ENCODE measurements around the gene TUB.
A peak's percentile ranks its signal among the peaks of the same experiment; 100 is the strongest.

TUB gene, protein sequence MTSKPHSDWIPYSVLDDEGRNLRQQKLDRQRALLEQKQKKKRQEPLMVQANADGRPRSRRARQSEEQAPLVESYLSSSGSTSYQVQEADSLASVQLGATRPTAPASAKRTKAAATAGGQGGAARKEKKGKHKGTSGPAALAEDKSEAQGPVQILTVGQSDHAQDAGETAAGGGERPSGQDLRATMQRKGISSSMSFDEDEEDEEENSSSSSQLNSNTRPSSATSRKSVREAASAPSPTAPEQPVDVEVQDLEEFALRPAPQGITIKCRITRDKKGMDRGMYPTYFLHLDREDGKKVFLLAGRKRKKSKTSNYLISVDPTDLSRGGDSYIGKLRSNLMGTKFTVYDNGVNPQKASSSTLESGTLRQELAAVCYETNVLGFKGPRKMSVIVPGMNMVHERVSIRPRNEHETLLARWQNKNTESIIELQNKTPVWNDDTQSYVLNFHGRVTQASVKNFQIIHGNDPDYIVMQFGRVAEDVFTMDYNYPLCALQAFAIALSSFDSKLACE

DNA sequence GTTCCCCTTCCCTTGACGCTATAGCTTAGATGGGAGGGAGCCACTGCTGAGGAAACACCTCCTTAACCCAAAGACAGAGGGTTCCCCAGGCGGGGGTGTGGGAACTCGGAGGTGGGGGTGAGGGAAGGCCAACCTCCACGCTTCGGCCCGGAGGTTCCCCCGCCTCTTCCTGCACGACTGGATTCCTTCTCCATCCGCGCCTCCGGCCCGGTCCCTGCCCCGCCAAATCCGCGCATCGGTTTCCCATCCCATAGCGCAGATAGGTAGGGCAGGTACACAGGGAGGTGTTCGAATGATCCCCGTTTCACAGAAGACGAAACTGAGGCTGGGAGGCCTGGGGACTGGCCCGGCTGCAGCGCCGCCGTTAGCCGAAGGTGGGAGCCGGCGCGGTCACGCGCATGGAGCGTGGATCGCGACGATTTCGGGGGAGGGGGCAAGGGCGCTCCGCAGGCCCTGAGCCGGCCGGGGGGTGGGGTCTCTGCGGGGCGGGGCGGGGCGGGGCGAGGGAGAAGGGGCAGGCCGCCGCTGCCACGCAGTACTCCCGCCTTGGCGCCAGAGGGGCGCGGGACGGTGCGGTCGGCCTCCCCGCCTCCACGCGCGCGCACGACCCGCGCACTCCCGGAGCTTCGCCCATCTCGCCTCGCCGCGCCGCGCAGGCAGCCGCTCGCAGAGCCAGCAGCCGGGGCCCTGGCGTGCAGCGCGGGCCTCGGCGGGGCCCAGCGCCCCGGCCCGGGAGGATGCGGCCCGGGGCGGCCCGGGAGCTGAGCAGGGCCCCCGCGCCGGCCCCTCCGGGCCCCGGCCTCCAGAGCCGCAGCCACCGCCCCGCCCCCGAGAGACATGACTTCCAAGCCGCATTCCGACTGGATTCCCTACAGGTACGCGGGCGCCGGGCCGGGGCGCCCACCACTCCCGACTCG is at the start of gene TUB:
TSS of gene TUB (plus strand) at position 538 of the 917 bp plus-strand sequence. CDS start at position 838, 300 bp downstream.
- DNase-seq = no peak

DNA sequence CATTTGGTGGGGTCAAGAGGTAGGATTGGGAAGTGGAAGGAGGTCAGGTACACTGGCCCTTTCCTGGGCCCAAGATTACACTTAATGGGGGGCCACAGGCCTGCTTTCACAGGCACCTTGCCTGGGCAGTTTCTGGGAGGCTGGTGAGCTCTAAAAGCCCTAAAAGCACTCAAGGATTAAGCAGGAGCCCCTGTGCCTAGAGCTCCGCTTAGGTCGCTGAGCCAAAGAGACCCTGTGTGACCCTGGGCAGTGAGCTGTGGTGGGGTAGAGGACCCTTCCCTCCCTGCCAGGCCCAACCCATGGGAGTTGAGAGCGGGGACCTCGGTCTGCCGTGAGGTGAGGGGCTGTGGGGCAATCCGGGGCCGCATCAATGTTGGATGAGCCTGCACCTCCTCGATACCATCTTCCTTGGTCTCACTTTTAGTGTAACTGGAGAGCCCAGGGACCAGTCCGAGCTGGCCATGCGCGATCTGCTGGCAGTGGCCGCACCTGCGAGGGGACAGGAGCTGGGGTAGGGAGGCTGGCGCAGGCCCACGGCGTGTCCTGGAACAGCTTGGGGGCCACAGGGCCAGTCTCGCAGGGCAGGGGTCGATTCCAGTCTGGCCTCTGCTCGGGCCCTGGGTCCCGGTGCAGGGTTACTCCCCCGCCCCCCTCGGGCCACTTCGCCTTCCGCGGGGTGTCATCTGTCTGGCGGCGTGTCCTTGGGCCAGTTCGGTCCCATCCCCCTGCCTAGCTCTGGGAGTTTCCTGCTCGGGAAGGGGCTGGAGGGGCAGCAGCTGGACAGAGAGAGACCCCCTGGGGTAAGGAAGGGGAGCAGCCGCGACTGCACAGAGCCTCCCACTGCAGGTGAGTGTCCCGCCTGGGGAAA is 49.5 kb upstream of the TUB start:
- no peak for DNase-seq

DNA sequence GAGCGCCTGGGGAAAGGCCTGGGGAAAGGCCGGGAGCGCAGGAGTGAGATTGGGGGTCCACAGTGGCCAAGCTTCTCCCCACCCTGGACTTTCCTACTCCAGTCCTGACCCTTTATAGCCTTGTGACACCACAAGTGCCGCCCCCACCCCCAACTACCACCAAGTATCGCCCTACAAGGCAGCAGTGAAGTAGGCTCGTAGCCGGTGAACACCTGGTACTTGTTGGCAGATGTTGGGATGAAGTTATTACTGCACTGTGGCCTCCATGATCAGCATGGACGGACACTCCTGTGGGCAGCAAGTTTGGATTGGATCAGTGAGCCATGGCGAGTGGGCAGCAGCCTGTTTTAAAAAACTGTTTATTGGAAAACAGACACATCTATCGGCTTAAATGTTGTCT is 48.9 kb upstream of the TUB start:
- no peak for DNase-seq

DNA sequence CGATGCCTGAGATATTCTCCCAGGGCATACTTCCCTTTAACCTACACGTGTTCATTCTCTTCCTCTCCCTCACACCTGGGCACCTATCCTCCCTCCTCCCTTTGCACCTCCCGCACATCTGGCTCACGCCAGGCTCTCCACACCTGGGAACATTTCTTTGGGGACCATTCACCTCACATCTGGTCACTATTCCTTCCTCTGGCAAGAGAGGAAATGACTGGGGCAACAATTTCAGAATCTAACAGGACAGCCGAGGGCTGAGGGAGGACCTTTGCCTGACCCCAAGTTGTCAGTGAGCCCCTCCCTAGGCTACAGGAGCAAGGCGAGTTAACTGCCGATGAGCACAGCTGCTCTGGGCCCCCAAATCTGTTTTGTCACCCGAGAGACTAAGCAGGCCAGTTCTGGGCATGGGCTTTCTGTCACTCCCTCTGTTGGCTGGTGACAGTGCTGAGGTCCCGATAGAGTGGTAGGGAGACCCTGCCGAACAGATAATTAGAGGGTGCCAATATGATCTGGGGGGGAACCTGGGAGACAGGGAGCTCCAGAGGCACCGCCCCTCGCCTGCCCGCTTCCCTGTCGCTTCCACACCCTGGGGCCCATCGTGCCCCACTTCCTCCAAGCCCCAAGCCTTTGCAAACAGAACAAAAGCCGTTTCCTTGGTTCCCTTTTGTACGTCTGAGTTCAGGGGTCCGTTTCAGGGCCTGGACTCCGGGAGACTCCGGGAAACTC is 48.3 kb upstream of the TUB start:
- DNase-seq = no peak

DNA sequence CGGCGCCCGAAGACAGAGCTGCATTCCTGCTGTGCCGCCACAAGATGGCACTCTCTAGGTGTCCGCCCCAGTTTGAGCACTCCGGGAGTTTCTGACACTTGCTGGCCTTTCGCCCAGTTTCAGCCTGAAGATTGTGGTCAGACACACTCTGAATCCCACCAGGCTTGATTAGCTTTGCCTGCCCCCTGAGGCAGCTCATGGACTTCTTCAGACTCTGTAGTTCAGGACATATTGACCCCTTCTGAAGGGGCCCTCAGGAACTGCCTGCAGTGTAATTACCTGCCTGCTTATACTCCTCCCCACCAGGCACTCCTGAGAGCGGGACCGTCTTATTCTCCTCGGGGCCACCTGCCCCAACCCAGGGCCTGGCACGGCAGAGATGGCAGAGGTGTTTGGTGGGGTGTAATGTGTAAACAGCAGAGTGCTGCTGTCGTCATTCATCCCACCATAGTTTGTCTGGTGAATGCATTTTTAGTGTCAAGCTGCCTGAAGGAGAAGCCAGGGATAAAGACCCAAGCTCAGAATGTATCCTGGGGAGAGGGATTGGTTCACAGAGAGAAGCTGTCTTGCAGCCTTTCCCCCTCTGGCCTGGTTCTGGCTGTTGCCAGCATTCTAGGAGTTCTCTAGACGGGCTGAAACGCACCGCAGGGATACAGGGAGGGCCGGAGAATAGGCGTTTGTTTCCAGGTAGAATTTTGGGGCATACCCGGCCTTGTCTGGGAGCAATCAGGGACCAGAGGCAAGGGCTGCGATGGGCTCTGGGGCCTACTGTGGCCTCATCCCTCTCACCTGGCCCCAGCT is 47.5 kb upstream of the TUB start:
- DNase-seq = peak; percentile 15

DNA sequence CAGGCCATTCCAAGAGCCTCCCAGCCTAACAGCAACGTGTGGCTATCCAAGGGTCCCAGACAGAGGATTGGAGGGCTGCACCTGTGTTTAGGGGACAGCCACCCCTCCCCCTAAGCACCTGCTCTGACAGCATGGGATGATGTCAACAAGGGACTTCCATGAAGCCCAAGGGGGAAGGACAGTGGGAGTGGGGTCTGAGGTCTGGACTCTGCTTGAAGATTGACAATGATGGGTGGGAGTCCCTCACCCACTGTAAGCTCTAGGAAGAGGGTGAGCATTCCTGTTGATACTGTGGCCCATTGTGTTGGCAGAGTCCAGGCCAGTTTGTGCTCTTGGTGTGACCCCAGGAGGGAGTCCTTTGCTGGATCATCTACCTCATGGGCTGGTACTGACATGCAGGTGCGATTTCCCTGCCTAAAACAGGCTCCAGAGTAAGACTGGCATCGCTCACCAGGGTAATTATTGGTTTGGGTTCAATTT is 46.9 kb upstream of the TUB start:
- DNase-seq = no peak

DNA sequence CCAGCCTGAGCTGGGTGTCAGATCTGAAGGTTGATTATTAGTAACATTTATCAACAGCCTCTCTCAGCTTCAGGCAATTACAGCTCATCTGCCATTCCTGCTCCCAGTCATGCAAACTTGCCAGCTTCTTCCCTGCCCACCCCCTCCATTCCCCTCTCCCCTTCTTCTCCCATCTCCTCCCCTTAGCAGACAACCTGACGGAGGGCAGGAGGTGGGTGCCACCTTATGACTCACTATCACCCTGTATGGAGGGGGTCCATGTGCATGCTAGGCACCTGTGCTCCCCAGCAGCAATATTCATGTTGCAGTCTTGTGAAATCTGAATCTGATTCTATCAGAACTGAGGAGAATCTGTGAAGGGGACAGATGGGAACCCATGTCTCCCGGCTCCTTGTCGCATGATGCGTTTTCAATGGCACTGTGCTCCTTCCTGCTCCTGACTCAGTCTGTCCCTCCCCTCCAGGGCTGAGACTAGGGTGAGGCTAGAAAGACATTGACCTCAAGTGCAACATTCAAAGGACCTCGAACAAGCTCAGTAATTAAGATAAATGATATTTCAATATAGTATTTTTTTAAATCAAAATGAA is 46.3 kb upstream of the TUB start:
- DNase-seq = no peak

DNA sequence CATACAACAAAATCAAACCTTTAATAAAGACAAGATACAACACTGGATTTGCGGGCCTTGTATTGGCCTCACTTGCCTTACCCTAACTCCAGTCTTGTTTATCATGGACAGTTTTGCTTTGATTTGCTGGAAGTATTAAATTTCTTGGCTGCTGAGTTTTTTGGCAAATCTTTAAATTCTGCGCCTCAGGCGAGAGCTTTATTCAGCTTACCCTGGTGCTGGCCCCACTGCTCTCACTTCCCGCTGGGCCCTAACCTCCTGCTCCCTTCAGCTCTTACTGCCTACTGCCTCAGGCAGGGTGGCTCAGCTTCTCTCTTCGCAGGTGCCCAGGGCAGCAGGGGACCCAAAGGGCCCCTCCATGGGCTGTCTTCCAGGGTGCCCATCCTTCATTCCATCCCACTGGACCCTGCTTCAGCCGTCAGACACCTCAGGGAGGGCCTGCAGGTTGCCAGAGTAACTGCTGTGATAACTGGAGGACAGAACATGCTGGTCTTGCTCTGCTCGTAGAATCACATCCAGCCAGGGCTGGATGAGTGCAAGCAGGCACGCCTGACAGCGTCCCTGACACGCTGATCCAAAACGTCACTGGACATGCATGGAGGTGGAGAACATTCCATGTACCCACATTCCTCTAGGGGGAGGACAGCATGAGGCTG is 45.7 kb upstream of the TUB start:
- DNase-seq = no peak

DNA sequence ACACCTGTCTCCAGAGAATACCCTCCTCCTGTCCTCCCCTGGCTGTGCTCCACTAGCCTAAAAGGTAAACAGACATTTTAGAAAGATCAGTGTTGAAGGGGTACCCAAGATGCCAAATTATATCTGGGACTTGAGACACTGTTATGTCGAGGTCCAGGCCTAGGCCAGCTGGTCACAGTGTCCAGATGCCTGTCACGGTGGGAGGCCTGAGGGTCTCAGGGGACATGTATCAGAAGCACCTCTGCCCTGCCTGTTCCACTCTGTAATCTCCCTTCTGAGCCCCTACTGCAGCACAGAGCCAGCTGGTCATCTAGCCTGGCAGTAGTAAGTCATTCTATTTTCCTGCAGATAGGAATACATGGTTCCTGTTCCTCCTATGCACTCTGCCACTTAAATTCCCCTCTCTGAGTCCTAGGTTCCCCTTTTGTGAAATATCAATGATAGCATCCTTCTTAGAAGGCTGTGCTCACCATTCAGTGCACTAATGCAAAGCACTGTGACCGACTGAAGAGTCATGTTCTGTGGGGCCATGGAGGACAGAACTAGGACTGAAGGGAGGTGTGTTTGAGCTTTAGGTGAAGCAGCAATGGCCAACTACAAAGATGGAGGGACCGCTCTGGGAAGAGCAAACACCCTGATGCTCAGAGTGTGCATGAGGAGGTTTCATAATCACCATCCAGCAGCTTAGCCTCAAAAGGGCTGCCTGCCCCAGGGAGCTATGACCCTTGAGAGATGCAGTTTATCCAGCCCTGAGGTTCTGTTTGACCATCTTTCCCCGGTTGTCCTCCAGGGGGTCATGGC is 44.8 kb upstream of the TUB start:
- no peak for DNase-seq

DNA sequence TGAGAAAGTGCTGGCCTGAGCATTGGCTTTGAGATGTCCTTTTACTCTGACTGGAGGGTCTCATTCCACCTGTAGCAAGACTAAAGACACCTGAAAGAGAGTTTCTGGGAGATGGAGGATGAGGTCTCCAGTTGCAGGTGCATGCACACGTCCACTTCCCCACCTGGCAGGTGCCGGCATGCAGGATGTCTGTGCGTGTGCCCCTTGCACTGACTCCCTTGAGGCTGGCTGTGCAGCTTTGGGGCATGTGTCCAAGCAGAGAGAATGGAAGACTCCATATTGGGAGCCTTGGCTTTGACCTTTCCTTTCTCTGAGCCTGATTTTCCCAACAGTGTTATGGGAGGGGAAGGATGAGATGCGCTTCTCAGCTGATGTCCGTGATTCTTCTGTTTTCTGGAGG is 44.0 kb upstream of the TUB start:
- no peak for DNase-seq

DNA sequence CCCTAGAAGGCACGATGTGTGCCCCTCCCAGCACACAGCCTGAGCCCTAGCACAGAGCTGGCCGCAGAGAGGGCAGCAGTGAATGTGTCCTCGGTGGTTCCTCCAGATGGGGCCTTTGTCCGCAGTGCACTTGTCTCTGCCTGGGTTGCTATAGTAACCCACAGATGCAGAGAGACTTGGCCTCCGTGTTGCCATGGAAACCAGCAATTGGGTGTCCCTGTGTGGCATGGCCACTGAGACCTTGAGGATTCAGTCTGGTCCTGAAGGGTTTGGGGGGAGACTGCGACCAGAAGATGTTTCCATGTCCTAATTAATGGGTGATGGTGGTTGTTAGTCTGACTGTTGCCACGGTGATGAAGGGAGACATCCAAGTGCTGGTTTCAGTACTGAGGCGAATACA is 42.6 kb upstream of the TUB start:
- no peak for DNase-seq

DNA sequence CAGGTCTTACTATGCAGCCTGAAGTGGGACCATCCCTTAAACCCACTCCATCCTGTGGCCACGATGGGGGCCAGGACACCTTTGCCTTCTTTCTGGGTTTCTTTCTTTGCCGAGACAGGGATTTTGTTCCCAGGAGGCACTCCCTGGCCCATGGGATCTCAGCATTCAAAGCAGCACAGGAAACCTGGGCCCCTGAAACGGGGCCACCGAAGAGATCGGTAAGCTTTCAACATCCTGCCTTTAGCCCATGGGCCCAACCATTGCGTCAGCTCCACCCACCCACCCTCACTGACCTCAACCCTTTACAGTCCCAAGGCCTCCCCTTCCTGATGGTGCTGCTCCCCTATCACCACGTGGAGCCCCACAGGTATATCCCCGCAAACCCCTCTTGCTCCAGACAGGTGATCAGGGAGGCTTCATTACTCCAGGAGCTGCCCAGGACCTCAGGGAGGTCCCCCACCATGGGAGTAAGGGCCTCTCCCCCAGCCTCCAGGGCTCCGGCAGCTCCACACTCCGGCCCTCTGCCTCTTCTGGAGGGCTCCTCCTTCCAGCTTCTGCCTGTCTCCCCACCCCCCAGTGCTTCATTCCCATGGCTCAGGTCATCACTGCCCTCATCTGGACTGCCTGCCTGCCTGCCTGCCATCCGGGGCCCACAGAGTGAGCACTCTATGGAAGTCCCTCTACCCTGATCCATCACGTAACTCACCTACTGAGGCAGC is 42.0 kb upstream of the TUB start:
- DNase-seq = no peak

DNA sequence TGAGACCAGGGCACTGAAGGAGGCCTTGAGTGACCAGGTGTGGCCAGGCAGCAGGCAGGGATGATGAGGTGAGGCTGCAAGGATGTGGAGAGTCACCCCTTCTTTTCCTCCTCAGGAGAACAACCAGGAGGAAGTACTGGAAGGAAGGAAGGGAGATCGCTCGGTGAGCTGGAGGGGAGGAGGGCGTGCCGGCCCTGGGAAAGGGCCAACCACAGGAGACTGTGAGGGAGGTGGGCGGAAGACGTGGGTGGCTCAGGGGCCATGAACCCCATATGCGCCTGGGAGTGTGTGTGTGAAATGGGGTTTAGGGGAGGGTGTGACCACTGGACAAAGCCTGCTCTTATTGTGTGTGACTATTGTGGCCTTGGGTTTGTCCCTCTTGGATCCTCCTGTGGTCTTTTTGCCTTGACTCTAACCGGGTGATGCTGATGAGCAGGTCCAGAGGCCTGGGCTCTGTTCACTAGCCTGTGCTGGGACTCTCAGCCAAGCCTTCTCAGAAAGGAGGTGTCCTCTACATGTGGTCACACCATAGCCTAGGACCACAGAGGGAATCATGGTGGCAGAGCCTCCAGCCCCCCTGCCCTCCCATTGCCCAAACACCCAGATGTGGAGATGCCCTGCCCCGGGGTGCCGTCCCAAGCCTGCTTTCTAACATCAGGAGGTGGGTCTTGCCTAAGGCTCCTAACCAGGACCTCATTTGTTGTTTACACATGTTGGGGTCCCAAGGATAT is 41.3 kb upstream of the TUB start:
- no peak for DNase-seq

DNA sequence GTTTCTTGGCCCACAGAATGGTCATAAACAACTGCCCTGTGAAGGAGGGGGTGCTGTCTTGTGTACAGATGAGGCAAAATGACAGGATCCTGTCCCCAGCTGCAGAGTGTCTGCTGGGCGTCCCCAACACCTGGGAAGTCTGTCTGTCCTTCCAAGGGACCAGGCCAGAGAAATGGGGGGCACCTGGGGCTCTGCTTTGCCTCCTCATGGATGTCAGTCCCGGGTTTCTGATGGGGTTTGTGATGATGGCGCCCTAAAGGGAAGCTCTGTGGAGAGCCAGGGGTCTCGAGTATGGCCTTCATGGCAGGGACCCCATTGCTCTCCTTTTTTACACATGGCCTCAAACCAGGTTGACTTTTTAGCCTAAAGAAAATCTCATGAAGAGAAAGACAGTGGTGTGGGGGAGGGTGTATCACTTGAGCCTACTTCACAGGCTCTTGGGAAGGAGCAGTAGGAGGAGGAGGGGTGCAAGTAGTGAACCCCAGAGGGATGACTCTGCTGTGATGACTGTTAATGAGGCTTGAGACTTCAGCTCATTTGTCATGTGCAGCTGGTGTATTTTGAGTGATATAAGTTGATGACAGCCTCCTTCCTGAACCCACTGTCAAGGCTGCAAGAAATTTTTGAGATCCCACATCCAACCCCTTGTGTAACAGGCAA is 40.6 kb upstream of the TUB start:
- DNase-seq = no peak

DNA sequence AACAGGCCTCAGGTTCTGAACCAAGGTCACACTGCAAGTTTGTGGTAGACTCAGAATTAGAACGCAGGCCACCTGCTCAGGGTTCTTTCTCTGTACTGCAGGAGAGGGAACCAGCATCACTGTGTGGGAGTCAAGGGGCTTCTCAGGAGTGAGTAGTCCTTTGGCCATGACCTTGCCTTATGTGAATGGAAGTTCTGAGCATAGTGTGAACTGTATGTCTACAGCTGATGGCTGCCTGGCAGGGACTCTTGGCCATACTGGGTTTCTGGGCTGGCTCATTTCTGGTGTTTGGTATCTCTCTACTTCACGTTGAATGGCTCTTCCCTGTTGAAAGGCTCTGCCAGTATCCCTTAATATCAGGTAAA is 40.1 kb upstream of the TUB start:
- DNase-seq = no peak

DNA sequence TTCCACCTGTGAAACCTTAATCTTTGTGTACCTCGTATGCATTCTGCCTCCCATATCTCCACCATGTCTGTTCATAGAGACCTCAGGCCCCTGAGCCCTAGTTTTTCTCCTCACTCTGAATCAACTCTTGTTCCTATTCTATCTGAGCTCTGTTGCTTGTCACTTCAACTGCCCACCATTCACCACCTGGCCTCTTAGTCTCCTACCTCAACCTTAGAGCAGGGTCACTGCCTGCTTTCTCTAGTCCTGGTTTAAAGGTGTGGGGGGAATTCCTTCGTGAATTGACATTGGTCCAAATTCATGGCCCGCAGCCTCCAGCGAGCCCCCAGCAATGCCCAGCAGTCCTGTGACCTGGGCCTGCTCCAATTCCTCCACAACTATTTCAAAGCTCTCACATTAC is 39.4 kb upstream of the TUB start:
- no peak for DNase-seq

DNA sequence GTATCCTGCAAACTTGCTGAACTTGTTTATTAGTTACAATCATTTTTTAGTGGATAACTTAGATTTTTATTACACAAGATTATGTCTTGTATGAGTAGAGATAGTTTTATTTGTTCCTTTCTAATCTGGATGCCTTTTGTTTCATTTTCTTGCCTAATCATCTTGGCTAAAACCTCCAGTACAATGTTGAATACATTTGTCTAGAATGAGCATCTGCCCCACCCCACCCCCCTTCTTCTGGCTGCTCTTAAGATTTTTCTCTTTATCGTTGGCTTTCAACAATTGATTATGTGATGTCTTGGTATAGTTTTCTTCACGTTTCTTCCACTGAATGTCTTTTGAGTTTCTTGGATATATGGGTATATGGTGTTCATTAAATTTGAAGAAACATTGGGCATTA is 37.3 kb upstream of the TUB start:
- no peak for DNase-seq
